Liver (tissue), 3 donors: ENCODE results near the gene STOML2.

Source experiments
- ATF3 ChIP-seq: IDR thresholded peaks from 2 replicates; pipeline ENCODE4 v1.6.1; 2016; ENCODE audit warnings: antibody characterized with exemption
- CTCF ChIP-seq: fragments of 150-350 bp; IDR thresholded peaks from 2 replicates; pipeline ENCODE4 v1.5.1; 2017; ENCODE audit warnings: improper control_type of control experiment, low read depth, low read length; ENCODE audit not compliant: missing input control
- FOXA1 ChIP-seq: IDR thresholded peaks from 2 replicates; pipeline ENCODE4 v1.6.1; 2016; ENCODE audit warnings: antibody characterized with exemption
- GABPA ChIP-seq, 2 donors: IDR thresholded peaks in 1 of 2; conservative IDR thresholded peaks in 1 of 2; 2 replicates each; pipeline ENCODE4 v1.6.1; 2016; ENCODE audit warnings: antibody characterized with exemption in 2 of 2, mild to moderate bottlenecking in 1 of 2, moderate library complexity in 1 of 2
- JUND ChIP-seq, 2 donors: IDR thresholded peaks; 2 replicates each; pipeline ENCODE4 v1.6.1; 2016; ENCODE audit warnings: antibody characterized with exemption in 2 of 2
- RAD21 ChIP-seq, 2 donors: IDR thresholded peaks; 2 replicates each; pipeline ENCODE4 v1.6.1; 2016; ENCODE audit warnings: antibody characterized with exemption in 2 of 2, mild to moderate bottlenecking in 2 of 2
- ZBTB33 ChIP-seq: IDR thresholded peaks from 2 replicates; pipeline ENCODE4 v1.6.1; 2016; ENCODE audit warnings: antibody characterized with exemption
- donor health status: healthy.
- donor health status: healthy.

- TF ChIP-seq JUND (IDR thresholded peaks at IDR 0.05) = no peak
- no peak for TF ChIP-seq CTCF
- TF ChIP-seq ZBTB33 = no peak
- TF ChIP-seq GABPA (IDR thresholded peaks at IDR 0.05 in 1 of 2, conservative IDR thresholded peaks at IDR 0.05 in 1 of 2) = no peak
- no peak for TF ChIP-seq RAD21 (IDR thresholded peaks at IDR 0.05)
- no peak for TF ChIP-seq ATF3
- no peak for TF ChIP-seq FOXA1
Observed at GRCh38 chr9:35104586-35104985, 1.7 kb upstream of the STOML2 start.
